H9 (cell line): ENCODE data around the gene TAGLN3. TPM values are rescaled to one million over a fixed set of nuclear protein-coding genes. Genes with fewer than 3 reads are reported as not detected.

ENCODE experiments used
- DNase-seq: peaks from one replicate; pipeline ENCODE4 v3.0.0-alpha.2; 2017
- H2AFZ ChIP-seq: one replicate; pipeline ENCODE4 v1.6.1; 2013; ENCODE audit warnings: mild to moderate bottlenecking, low read length, control low read depth, moderate library complexity
- H2AK5ac ChIP-seq: 2 replicates; pipeline ENCODE4 v1.6.1; 2013; ENCODE audit warnings: low read length, control low read depth, mixed read lengths; ENCODE audit not compliant: insufficient read length
- H2BK120ac ChIP-seq: one replicate; pipeline ENCODE4 v1.6.1; 2013; ENCODE audit warnings: low read depth, mild to moderate bottlenecking, low read length, control low read depth, inconsistent platforms; ENCODE audit not compliant: poor library complexity, severe bottlenecking
- H2BK12ac ChIP-seq: 2 replicates; pipeline ENCODE4 v1.6.1; 2013; ENCODE audit warnings: low read length, control low read depth, mixed read lengths, low read depth; ENCODE audit not compliant: insufficient read length
- H2BK15ac ChIP-seq: 2 replicates; pipeline ENCODE4 v1.6.1; 2013; ENCODE audit warnings: low read depth, low read length, control low read depth
- H2BK20ac ChIP-seq: one replicate; pipeline ENCODE4 v1.6.1; 2013; ENCODE audit warnings: low read depth, mild to moderate bottlenecking, low read length, control low read depth, inconsistent platforms; ENCODE audit not compliant: poor library complexity, severe bottlenecking
- H2BK5ac ChIP-seq: 2 replicates; pipeline ENCODE4 v1.6.1; 2013; ENCODE audit warnings: low read length, control low read depth, mixed read lengths; ENCODE audit not compliant: insufficient read length
- H3K14ac ChIP-seq: 2 replicates; pipeline ENCODE4 v1.6.1; 2013; ENCODE audit warnings: low read length, control low read depth; ENCODE audit not compliant: insufficient read depth
- H3K18ac ChIP-seq: 2 replicates; pipeline ENCODE4 v1.6.1; 2013; ENCODE audit warnings: low read depth, mild to moderate bottlenecking, mixed read lengths, low read length, control low read depth; ENCODE audit not compliant: insufficient read length
- H3K23ac ChIP-seq: 2 replicates; pipeline ENCODE4 v1.6.1; 2013; ENCODE audit warnings: low read length, control low read depth, mixed read lengths, low read depth; ENCODE audit not compliant: insufficient read length
- H3K23me2 ChIP-seq: 2 replicates; pipeline ENCODE4 v1.6.1; 2013; ENCODE audit warnings: low read depth, mild to moderate bottlenecking, mixed read lengths, low read length, control low read depth; ENCODE audit not compliant: insufficient read length, poor library complexity, severe bottlenecking
- H3K27ac ChIP-seq: 2 replicates; pipeline ENCODE4 v1.5.1; 2013; ENCODE audit warnings: low read length, control low read depth, mixed read lengths, low read depth; ENCODE audit not compliant: insufficient read length
- H3K27me3 ChIP-seq: 2 replicates; pipeline ENCODE4 v1.6.1; 2013; ENCODE audit warnings: low read length, control low read depth, inconsistent platforms; ENCODE audit not compliant: insufficient read depth
- H3K4ac ChIP-seq: 2 replicates; pipeline ENCODE4 v1.6.1; 2013; ENCODE audit warnings: low read depth, mild to moderate bottlenecking, control low read depth, inconsistent platforms, low read length, moderate library complexity
- H3K4me1 ChIP-seq: 2 replicates; pipeline ENCODE4 v1.6.1; 2013; ENCODE audit warnings: low read length, control low read depth, inconsistent platforms; ENCODE audit not compliant: insufficient read depth
- H3K4me2 ChIP-seq: 2 replicates; pipeline ENCODE4 v1.6.1; 2013; ENCODE audit warnings: low read length, control low read depth, mixed read lengths; ENCODE audit not compliant: insufficient read length, insufficient read depth
- H3K56ac ChIP-seq: 2 replicates; pipeline ENCODE4 v1.6.1; 2013; ENCODE audit warnings: low read depth, mild to moderate bottlenecking, mixed read lengths, low read length, control low read depth; ENCODE audit not compliant: insufficient read length
- H3K79me1 ChIP-seq: 2 replicates; pipeline ENCODE4 v1.6.1; 2013; ENCODE audit warnings: low read depth, mild to moderate bottlenecking, moderate library complexity, low read length, control low read depth, inconsistent platforms; ENCODE audit not compliant: insufficient read depth, poor library complexity, severe bottlenecking
- H3K79me2 ChIP-seq: 2 replicates; pipeline ENCODE4 v1.6.1; 2013; ENCODE audit warnings: low read length, control low read depth, inconsistent platforms; ENCODE audit not compliant: insufficient read depth
- H3K9ac ChIP-seq: 2 replicates; pipeline ENCODE4 v1.6.1; 2013; ENCODE audit warnings: low read length, control low read depth, mixed read lengths; ENCODE audit not compliant: insufficient read length; ENCODE audit errors: extremely low read depth
- H3K9me3 ChIP-seq: one replicate; pipeline ENCODE4 v1.6.1; 2013; ENCODE audit warnings: low read depth, low read length, inconsistent platforms; ENCODE audit not compliant: control insufficient read depth
- H3T11ph ChIP-seq: one replicate; pipeline ENCODE4 v1.6.1; 2013; ENCODE audit warnings: mild to moderate bottlenecking, low read length, control low read depth, inconsistent platforms
- H4K20me1 ChIP-seq: one replicate; pipeline ENCODE4 v1.6.1; 2013; ENCODE audit not compliant: control insufficient read depth, insufficient read length, insufficient read depth
- H4K5ac ChIP-seq: 2 replicates; pipeline ENCODE4 v1.6.1; 2013; ENCODE audit warnings: low read depth, mild to moderate bottlenecking, mixed read lengths, low read length, control low read depth; ENCODE audit not compliant: insufficient read length
- H4K8ac ChIP-seq: replicated peaks from 2 replicates; pipeline ENCODE4 v1.6.1; 2013; ENCODE audit warnings: low read length, control low read depth, mixed read lengths, low read depth; ENCODE audit not compliant: insufficient read length
- H4K91ac ChIP-seq: 2 replicates; pipeline ENCODE4 v1.6.1; 2013; ENCODE audit warnings: low read depth, mild to moderate bottlenecking, moderate library complexity, mixed read lengths, low read length, control low read depth; ENCODE audit not compliant: insufficient read length
- H3K27ac Mint-ChIP-seq, 3 experiments: 2 replicates in 2 of 3; 3 replicates in 1 of 3; pipeline ENCODE4 v1.8.0; 2020 to 2021; ENCODE audit warnings: mixed read lengths in 3 of 3, mild to moderate bottlenecking in 1 of 3, moderate library complexity in 1 of 3
- H3K27me3 Mint-ChIP-seq: 2 replicates; pipeline ENCODE4 v1.8.0; 2021; ENCODE audit warnings: low read depth, mild to moderate bottlenecking, moderate library complexity, mixed read lengths
- H3K36me3 Mint-ChIP-seq, 3 experiments: 2 replicates in 2 of 3; 3 replicates in 1 of 3; pipeline ENCODE4 v1.8.0; 2020 to 2021; ENCODE audit warnings: low read depth in 3 of 3, mixed read lengths in 3 of 3; ENCODE audit not compliant: insufficient read depth in 1 of 3
- H3K4me1 Mint-ChIP-seq, 2 experiments: 2 replicates each; pipeline ENCODE4 v1.8.0; 2020; ENCODE audit warnings: mixed read lengths in 2 of 2
- H3K4me3 Mint-ChIP-seq, 2 experiments: 2 replicates in 1 of 2; 3 replicates in 1 of 2; pipeline ENCODE4 v1.8.0; 2020 to 2021; ENCODE audit warnings: mild to moderate bottlenecking in 2 of 2, mixed read lengths in 2 of 2, moderate library complexity in 1 of 2
- H3K9me3 Mint-ChIP-seq, 2 experiments: 2 replicates in 1 of 2; 3 replicates in 1 of 2; pipeline ENCODE4 v1.8.0; 2020; ENCODE audit warnings: mild to moderate bottlenecking in 2 of 2, mixed read lengths in 2 of 2, moderate library complexity in 1 of 2
- CTCF ChIP-seq: fragments of 200-600 bp; sonication (generic); conservative IDR thresholded peaks from 3 replicates; pipeline ENCODE4 v1.8.0; 2021; ENCODE audit warnings: antibody characterized with exemption, mild to moderate bottlenecking
- WGBS: extraction: QIAGEN DNeasy Blood & Tissue Kit; methylation state at CpG from one replicate; pipeline ENCODE4 v1.1.7; 2013; ENCODE audit warnings: missing lambda C conversion rate, low lambda C conversion rate, mixed read lengths; ENCODE audit not compliant: insufficient read length; ENCODE audit errors: extremely low coverage; 5-methylcytosine and 5-hydroxymethylcytosine counted together
- total RNA-seq: library from RNA; stranded (reverse); gene quantifications from 2 replicates; pipeline ENCODE4 v1.2.1, GENCODE V29; 2021

The TAGLN3 gene
- total RNA-seq, 1 experiment from 2014 or later: 6.4 TPM

- Histone ChIP-seq H3K23me2 (no peaks in the 10 kb centered on the region), H2BK20ac (no peak overlapping the region), H2AFZ (no peak overlapping the region), H4K91ac (no peak overlapping the region), H3T11ph (no peak overlapping the region), H3K27me3 (no peaks in the 10 kb centered on the region), H3K4me2 (no peak overlapping the region), H3K18ac (no peak overlapping the region), H3K4me1 (peaks cover 9% of the 10 kb centered on the region; the same call in 1 of the 2 replicates), H2BK5ac (no peak overlapping the region), H2BK12ac (no peak overlapping the region), H3K9ac (no peak overlapping the region), H2BK120ac (no peak overlapping the region), H3K9me3 (no peaks in the 10 kb centered on the region), H3K27ac (no peak overlapping the region), H4K8ac (no peak overlapping the region), H4K5ac (no peak overlapping the region), H2AK5ac (no peak overlapping the region), H3K79me1 (no peaks in the 10 kb centered on the region), H3K56ac (no peak overlapping the region), H3K79me2 (no peaks in the 10 kb centered on the region), H2BK15ac (no peak overlapping the region), H3K4ac (no peak overlapping the region), H4K20me1 (no peaks in the 10 kb centered on the region), H3K14ac (no peak overlapping the region), H3K23ac (no peak overlapping the region)
- no peak for DNase-seq
- Mint-ChIP-seq H3K36me3 (peaks cover 0 to 2% (median 0%) of the 10 kb centered on the region in 3 experiments; a peak in 1 of 7 replicates), H3K27me3 (peaks cover 4% of the 10 kb centered on the region; the same call in 1 of the 2 replicates), H3K4me1 (peaks cover 15 to 18% of the 10 kb centered on the region in 2 experiments), H3K27ac (no peak overlapping the region), H3K9me3 (no peaks in the 10 kb centered on the region), H3K4me3 (no peak overlapping the region)
- no peak for TF ChIP-seq CTCF
- WGBS: no CpG with 5 or more reads among the region's 2 CpGs
Observed at GRCh38 chr3:111951032-111951431, 47.7 kb upstream of the TAGLN3 start.
